B cell (primary cell): Measurements from ENCODE around the gene WDR64.

ENCODE experiments used
- EZH2 ChIP-seq: IDR thresholded peaks from 2 replicates; pipeline ENCODE4 v1.6.1; 2012; ENCODE audit warnings: borderline replicate concordance, low read depth, mild to moderate bottlenecking, moderate library complexity, low read length; ENCODE audit not compliant: insufficient read depth, poor library complexity, severe bottlenecking
- TF ChIP-seq, protein P1 (sequence below): fragments of 200-600 bp; IDR thresholded peaks from one replicate; pipeline ENCODE4 v1.8.0; 2022; ENCODE audit warnings: antibody characterized with exemption, mild to moderate bottlenecking

DNA sequence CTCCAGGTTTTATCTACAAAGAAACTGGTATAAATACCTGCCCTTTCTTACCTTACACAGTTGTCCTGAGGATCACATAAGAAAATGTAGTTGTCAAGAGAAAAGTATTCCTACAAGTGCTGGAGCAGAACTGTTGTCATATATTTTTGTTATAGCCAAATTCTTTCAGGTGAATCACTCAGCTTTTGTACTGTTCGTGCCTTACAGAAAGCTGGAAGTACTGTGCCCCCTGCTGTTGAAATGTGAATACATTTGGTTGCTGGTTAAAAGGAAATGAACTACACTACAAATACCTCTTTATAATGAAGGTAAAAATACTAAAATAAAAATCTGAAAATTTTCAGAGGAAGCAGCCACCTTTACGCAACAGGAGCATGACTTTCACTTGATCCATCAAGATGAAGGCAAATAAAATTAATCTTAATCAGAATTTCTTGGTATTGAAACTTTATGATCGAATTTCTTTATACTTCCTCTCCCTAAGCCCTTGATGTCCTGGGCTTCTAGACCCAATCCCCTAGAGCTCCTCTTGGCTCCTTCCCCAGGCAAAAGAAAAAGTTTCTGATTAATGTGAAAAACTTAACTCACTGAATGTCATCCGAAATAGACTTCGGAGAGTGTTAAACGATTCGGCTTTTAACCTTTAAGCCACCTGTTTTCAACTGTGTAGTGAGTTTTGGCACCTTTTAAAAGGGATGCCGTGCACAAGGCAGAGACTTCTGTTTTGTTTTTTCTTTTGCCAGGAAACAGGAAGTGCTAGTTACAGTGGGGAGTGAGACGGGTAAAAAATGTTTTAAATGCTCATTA, 24.4 kb upstream of the WDR64 start:
- TF ChIP-seq, protein P1, sequence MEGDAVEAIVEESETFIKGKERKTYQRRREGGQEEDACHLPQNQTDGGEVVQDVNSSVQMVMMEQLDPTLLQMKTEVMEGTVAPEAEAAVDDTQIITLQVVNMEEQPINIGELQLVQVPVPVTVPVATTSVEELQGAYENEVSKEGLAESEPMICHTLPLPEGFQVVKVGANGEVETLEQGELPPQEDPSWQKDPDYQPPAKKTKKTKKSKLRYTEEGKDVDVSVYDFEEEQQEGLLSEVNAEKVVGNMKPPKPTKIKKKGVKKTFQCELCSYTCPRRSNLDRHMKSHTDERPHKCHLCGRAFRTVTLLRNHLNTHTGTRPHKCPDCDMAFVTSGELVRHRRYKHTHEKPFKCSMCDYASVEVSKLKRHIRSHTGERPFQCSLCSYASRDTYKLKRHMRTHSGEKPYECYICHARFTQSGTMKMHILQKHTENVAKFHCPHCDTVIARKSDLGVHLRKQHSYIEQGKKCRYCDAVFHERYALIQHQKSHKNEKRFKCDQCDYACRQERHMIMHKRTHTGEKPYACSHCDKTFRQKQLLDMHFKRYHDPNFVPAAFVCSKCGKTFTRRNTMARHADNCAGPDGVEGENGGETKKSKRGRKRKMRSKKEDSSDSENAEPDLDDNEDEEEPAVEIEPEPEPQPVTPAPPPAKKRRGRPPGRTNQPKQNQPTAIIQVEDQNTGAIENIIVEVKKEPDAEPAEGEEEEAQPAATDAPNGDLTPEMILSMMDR: peak; percentile 82
- no peak for TF ChIP-seq EZH2
